SJSA1 (cell line): ENCODE data around the gene STX17. TPM values are rescaled to one million over a fixed set of nuclear protein-coding genes. Genes with fewer than 3 reads are reported as not detected.
A peak's percentile ranks its signal among the peaks of the same experiment; 100 is the strongest.
"Not testable (repeated sequence)": the region's sequence is repeated elsewhere in the genome, so short reads cannot be mapped to it uniquely, and the experiment has no call there.

Experiments used
- DNase-seq, 2 experiments: peaks; one replicate each; pipeline ENCODE4 v3.0.0-alpha.2; 2015 to 2020; ENCODE audit warnings: low spot score in 2 of 2, low read depth in 1 of 2
- H3K27ac ChIP-seq: fragments of 250-450 bp; sonication (Bioruptor Pico); 2 replicates; pipeline ENCODE4 v1.5.1; 2020; ENCODE audit warnings: mild to moderate bottlenecking, moderate library complexity
- H3K27me3 ChIP-seq: fragments of 250-450 bp; sonication (Bioruptor Pico); replicated peaks from 2 replicates; pipeline ENCODE4 v1.5.1; 2020; ENCODE audit warnings: mild to moderate bottlenecking, moderate library complexity
- H3K36me3 ChIP-seq: fragments of 250-450 bp; sonication (Bioruptor Pico); 2 replicates; pipeline ENCODE4 v1.5.1; 2020; ENCODE audit warnings: mild to moderate bottlenecking
- H3K4me1 ChIP-seq: fragments of 250-450 bp; sonication (Bioruptor Pico); replicated peaks from 2 replicates; pipeline ENCODE4 v1.6.1; 2021; ENCODE audit warnings: mild to moderate bottlenecking
- H3K4me3 ChIP-seq: fragments of 250-450 bp; sonication (Bioruptor Pico); 2 replicates; pipeline ENCODE4 v1.5.1; 2020; ENCODE audit warnings: mild to moderate bottlenecking
- H3K9me3 ChIP-seq: fragments of 250-450 bp; sonication (Bioruptor Pico); replicated peaks from 2 replicates; pipeline ENCODE4 v1.5.1; 2020; ENCODE audit warnings: mild to moderate bottlenecking
- total RNA-seq: library from RNA; depleted of rRNA; stranded (reverse); fragments of >200 nt; shearing (Covaris generic); gene quantifications from 2 replicates; pipeline ENCODE4 v1.2.3, GENCODE V29; 2014; rRNA removed

The STX17 gene
- 10.9 and 16.1 TPM in 2 replicates for total RNA-seq

DNA sequence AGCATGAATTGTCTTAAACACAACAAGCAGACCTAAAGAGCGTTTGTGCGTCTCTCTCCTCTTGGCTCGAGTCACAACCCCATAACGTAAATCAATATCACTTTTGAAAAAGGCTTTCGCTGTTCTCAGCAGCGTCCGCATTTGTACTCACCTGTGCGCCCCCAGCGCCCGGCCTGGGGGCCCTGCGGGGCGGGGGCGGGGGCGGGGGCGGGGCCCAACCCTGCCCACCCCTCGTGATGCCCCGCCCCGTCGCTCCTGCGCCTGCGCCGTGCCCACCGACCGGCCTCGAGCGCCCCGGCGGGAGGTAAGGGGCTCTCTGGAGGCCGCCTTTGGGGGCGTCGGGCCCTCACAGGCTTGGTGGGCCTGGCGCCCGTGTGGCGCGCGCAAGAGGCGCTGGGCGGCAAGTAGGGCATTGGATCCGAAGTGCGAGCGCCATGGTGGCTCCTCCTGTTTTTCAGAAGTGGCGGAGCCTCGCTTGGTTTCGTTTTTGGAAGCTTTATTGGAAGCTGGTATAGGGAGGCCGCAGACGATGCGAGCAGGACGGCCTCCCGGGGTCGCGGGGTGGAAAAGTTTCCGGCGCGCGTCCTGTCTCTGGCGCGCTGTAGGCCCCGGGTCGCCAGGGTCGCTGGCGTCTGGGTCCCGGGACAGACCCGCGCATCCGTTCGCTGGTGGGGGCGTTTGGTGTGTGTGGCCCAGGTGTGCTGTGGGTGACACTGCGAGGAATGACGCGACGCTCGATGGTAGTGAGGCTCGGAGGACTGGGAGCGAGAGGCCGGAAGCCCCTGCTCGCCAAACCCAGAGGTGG lies at the start of gene STX17:
Gene STX17, plus strand, starts transcription at position 252 of the 805 bp plus-strand sequence. CDS start 8,586 bp downstream, outside the sequence.
- DNase-seq: peak; percentile 66 to 90
- peaks cover 5% of the 10 kb centered on the region for H3K36me3 ChIP-seq
- peaks cover 11% of the 10 kb centered on the region; the same call in 1 of the 2 replicates for H3K4me1 ChIP-seq
- peak within 1 kb of the TSS; percentile 96 for H3K27ac ChIP-seq
- no peaks in the 10 kb centered on the region for H3K9me3 ChIP-seq
- H3K27me3 ChIP-seq: no peaks in the 10 kb centered on the region
- peak within 1 kb of the TSS; percentile 98 for H3K4me3 ChIP-seq

DNA sequence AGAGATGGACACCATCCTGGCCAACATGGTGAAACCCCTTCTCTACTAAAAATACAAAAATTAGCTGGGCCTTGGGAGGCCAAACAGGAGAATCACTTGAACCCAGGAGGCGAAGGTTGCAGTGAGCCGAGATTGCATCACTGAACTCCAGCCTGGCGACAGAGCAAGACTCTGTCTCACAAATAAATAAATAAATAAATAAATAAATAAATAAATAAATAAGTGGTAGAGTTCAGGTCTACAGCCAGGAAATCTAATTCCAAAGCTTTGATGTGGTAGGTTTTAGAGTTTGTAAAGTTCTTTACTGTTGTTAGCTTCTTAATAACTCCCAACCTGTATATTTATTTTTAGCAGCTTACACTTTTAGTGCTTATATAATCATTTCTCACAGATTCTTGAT lies 48.9 kb upstream of the STX17 start:
- not testable (repeated sequence) for H3K9me3 ChIP-seq, H3K4me3 ChIP-seq, H3K27me3 ChIP-seq, DNase-seq, H3K27ac ChIP-seq, H3K36me3 ChIP-seq, H3K4me1 ChIP-seq

DNA sequence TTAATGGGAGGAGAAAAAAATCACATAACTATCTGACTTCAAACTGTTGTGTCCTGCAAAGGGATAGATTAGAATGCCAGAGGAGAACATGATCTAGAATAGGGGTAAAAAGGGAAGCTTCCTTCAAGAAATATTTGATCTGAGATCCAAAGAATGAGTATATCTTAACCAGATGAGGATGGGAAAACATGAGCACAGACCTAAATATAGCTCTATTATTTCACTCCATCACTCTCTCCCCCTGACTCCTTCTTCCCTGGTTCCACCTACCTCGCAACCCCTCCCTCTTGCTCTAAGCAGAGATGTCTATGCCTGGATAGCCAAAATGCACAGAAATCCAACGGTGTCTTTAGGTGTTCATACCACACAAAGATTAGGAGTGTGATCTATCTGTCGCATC lies 48.4 kb upstream of the STX17 start:
- Histone ChIP-seq H3K4me3 (no peak overlapping the region), H3K9me3 (no peaks in the 10 kb centered on the region), H3K4me1 (no peaks in the 10 kb centered on the region), H3K27me3 (no peaks in the 10 kb centered on the region), H3K36me3 (no peaks in the 10 kb centered on the region), H3K27ac (no peak overlapping the region)
- no peak for DNase-seq

DNA sequence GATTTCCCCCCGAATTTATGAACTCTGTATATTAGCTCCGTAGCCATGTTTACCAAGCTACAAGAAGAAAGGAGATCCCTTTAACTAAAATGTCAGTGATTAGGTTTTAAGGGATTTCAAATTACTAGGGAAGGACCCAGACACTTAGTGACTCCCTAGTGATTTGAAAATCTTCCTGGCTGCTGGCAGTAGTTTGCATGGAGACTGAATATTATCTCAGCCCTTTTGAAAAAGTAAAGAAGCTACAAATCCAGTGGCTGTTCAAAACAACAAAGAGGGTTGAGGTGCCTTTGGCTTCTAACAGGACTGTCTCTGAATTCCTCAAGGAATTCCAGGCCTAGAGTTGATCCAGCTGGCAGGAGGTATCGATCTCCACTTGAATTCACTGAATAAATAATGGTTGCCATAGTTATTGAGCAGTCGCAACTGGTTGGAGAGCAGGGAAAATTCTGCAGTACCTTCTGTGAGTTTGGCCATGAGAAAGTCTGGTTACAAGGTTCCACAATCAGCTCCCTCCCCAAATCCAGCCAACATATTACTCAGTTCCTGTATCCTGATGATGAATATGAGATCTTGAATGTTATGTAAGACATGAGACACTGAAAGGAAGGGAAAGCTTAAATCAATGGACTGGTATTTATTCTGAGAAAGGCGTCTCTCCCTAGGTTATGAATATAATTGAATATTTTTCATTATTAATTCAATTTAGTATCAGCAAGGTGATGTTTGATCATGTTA lies 47.0 kb upstream of the STX17 start:
- no peak for DNase-seq
- no peaks in the 10 kb centered on the region for H3K4me1 ChIP-seq
- no peak overlapping the region for H3K4me3 ChIP-seq
- no peaks in the 10 kb centered on the region for H3K36me3 ChIP-seq
- H3K27me3 ChIP-seq: no peaks in the 10 kb centered on the region
- H3K27ac ChIP-seq: no peak overlapping the region
- H3K9me3 ChIP-seq: no peaks in the 10 kb centered on the region

DNA sequence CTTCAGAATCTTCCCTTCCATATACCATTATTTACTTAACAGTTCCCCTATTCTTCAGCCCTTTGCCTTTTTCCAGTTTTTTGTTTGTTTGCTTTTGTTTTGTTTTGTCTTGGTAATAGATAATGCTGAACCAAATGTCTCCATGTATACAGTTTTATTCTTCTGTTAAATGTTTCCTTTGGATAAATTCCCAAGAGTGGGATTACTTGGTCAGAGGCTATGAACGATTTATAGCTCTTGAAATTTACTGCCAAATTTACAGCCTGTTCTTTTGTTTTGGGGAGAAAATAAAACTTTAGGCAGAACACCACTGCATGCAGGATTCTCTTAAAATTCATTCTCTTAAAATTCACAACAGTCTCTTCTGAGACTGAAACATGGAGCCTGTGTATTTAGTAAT lies 46.2 kb upstream of the STX17 start:
- no peaks in the 10 kb centered on the region for H3K9me3 ChIP-seq
- no peaks in the 10 kb centered on the region for H3K27me3 ChIP-seq
- no peak overlapping the region for H3K27ac ChIP-seq
- H3K4me1 ChIP-seq: no peaks in the 10 kb centered on the region
- no peak overlapping the region for H3K4me3 ChIP-seq
- no peak for DNase-seq
- no peaks in the 10 kb centered on the region for H3K36me3 ChIP-seq

DNA sequence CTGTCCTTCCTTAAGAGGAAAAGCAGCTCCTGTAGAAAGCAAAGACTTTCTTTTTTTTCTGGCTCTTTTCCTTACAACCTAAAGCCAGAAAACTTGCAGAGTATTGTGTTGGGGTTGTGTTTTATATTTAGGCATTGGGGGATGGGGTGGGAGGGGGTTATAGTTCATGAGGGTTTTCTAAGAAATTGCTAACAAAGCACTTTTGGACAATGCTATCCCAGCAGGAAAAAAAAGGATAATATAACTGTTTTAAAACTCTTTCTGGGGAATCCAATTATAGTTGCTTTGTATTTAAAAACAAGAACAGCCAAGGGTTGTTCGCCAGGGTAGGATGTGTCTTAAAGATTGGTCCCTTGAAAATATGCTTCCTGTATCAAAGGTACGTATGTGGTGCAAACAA lies 42.5 kb upstream of the STX17 start:
- H3K27me3 ChIP-seq: no peaks in the 10 kb centered on the region
- H3K27ac ChIP-seq: no peak overlapping the region
- DNase-seq: no peak
- no peaks in the 10 kb centered on the region for H3K9me3 ChIP-seq
- H3K4me1 ChIP-seq: peaks cover 19% of the 10 kb centered on the region
- no peaks in the 10 kb centered on the region for H3K36me3 ChIP-seq
- H3K4me3 ChIP-seq: no peak overlapping the region

DNA sequence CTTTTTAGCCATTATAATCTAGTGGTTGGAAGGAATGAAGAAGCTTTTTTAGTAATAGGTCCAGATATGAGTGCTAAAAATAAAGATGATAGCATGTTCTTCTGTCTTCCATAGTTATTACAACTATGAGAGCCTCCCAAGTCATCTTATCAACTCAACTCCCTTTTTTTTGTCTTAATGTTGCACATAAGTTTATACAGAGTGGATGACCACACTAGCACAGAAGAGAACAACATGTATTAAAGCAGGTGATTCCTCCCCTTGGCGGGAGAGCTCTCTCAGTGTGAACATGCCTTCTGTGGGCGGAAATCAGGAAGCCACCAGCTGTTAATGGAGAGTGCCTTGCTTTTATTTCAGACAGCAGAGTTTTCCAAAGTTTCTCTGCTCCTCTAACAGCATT lies 40.1 kb upstream of the STX17 start:
- H3K27ac ChIP-seq: no peak overlapping the region
- no peak for DNase-seq
- no peaks in the 10 kb centered on the region for H3K27me3 ChIP-seq
- no peak overlapping the region for H3K4me3 ChIP-seq
- no peaks in the 10 kb centered on the region for H3K9me3 ChIP-seq
- no peaks in the 10 kb centered on the region for H3K36me3 ChIP-seq
- peaks cover 35% of the 10 kb centered on the region for H3K4me1 ChIP-seq

DNA sequence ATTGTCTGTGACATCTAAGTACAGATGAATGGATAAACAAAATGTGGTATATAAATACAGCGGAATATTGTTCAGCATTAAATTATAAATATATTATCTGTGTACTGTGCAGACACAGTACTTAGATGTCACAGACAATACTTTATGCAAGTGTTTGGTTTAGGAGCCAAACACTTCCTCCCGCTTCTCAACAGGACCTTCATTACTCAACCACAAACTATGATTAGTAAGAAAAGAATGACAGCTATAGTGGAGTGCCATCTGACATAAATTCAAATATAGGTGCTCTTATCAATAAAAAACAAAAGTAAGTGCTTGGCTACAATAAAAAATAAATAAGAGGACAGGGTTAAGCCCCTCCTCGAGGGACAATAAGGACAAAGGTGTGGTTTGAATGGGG lies 38.9 kb upstream of the STX17 start:
- H3K4me3 ChIP-seq: no peak overlapping the region
- H3K27me3 ChIP-seq: no peaks in the 10 kb centered on the region
- H3K36me3 ChIP-seq: no peaks in the 10 kb centered on the region
- no peak overlapping the region for H3K27ac ChIP-seq
- DNase-seq: peak in 1 of 2 experiments; percentile 3
- H3K4me1 ChIP-seq: peaks cover 35% of the 10 kb centered on the region
- no peaks in the 10 kb centered on the region for H3K9me3 ChIP-seq

DNA sequence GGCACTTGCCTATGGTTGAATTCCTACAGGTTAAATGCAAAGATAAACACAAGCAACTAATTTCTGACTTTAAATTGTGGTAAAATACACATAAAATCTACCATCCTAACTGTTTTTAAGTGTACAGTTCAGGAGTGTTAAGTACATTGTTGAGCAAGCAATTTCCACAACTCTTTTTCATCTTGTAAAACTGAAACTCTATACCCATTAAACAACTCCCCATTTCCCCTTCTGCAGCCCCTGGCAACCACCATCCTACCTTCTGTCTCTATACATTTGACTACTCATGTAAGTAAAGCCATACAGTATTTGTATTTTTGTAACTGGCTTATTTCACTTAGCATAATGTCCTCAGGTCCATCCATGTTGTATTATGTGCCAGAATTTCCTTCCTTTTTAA lies 38.5 kb upstream of the STX17 start:
- Histone ChIP-seq H3K36me3 (no peaks in the 10 kb centered on the region), H3K4me3 (no peak overlapping the region), H3K9me3 (no peaks in the 10 kb centered on the region), H3K4me1 (peaks cover 37% of the 10 kb centered on the region), H3K27ac (no peak overlapping the region), H3K27me3 (no peaks in the 10 kb centered on the region)
- DNase-seq: no peak

DNA sequence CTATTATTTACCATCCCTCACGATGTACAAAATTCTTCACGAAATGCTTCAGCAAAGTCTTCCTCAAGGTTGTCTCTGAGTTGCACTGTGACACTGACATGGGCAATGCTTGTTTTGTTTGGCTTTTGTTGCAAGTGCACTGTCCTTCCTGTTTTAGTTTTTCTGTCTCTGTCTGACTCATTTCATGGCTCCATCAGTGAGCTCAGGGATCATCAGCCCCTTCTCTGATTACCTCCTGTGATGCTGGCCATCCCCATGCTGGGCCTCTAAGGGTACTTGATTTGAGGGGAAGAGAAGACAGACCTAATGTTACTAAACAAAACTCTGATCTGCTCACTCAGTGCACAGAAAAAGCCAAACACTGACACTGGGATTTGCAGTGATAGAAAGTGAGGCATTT lies 37.6 kb upstream of the STX17 start:
- Histone ChIP-seq H3K9me3 (no peaks in the 10 kb centered on the region), H3K27ac (no peak overlapping the region), H3K4me3 (no peak overlapping the region), H3K36me3 (no peaks in the 10 kb centered on the region), H3K27me3 (no peaks in the 10 kb centered on the region), H3K4me1 (peaks cover 46% of the 10 kb centered on the region)
- DNase-seq: peak in 1 of 2 experiments; percentile 9

DNA sequence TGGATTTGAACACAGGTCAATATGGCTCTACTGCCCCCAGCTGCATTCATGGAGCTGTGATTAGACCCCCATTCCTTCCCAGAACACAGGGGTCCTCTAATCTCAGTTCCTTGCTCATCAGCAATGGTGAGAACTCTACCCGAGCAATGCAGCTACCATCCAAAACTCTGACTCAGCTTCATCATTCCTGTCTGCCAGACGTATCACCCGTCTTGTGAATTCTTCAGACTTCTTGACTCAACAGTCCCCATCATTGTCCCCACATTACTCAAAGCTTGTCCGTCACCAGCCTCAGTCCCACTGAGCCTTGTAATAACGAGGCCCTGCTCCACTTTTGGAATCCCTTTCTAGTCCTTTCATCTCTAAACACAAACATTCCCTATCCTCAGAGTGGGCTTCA lies 36.3 kb upstream of the STX17 start:
- Histone ChIP-seq H3K4me3 (no peak overlapping the region), H3K4me1 (peaks cover 51% of the 10 kb centered on the region), H3K9me3 (no peaks in the 10 kb centered on the region), H3K27me3 (no peaks in the 10 kb centered on the region), H3K36me3 (no peaks in the 10 kb centered on the region), H3K27ac (no peak overlapping the region)
- DNase-seq: peak; percentile 28 to 44

DNA sequence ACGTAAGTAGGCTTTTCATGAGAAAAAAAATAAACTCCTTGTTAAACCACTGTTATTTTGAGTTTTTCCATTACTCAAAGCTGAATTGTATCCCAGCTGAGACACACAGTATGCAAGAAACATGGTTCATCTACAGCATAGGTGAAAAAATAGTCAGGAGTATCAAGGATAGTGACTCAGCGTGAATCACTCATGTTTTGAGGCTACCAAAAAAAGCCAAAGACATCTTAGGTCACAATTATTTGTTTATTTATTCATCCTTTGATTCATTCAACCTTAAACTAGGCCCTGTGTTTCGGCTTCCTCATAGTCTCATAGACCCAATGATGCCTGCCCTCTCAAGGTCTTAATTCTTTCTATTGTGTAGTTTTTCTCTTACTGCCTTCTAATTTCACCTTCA lies 32.9 kb upstream of the STX17 start:
- no peaks in the 10 kb centered on the region for H3K36me3 ChIP-seq
- H3K4me3 ChIP-seq: no peak overlapping the region
- H3K4me1 ChIP-seq: peaks cover 40% of the 10 kb centered on the region
- H3K27ac ChIP-seq: peak overlapping the region; percentile 8; the same call in 1 of the 2 replicates
- peak; percentile 45 to 73 for DNase-seq
- no peaks in the 10 kb centered on the region for H3K9me3 ChIP-seq
- no peaks in the 10 kb centered on the region for H3K27me3 ChIP-seq

DNA sequence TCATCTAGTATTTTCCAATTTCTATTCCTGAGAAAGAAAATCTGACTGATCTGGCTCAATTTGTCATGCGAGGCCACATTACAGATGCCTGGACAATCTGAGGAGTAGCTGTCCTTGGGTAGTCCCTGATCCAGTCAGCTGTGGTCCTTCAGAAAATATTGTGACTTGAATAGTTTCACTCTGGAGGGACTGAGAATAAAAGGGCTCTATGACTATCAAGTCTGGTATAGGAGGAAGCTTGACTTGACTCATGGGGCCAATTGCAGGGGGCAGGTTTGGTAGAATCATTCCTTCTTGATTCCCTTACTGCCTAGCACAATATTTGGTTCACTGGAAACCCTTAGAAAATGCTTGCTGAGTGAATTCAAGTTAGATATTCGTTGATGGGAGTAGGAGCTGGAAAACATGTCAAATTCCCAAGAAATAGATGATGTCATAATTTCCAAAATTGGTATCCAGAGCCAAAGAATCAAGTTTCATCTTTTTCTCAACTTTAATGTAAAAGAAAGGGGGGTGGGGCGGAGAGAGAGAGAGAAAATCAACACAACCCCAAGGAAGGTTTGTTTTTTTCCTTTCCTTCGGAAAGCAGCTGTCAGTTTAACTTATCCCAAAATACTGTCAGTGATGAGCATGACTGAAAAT lies 32.4 kb upstream of the STX17 start:
- Histone ChIP-seq H3K9me3 (no peaks in the 10 kb centered on the region), H3K27me3 (no peaks in the 10 kb centered on the region), H3K4me3 (no peak overlapping the region), H3K4me1 (peaks cover 40% of the 10 kb centered on the region), H3K27ac (no peak overlapping the region), H3K36me3 (no peaks in the 10 kb centered on the region)
- no peak for DNase-seq

DNA sequence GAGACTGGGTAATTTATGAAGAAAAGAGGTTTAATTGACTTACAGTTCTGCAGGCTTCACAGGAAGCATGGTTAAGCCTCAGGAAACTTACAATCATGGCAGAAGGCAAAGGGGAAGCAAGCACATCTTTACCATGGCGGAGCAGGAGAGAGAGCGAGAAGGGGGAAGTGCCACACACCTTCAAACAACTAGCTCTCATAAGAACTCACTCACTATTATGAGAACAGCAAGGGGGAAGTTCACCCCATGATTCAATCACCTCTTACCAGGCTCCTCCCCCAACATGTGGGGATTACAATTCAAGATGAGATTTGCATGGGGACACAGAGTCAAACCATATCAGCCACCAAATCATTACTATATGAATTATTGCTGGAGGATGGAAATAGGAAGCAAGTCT lies 30.3 kb upstream of the STX17 start:
- no peak for DNase-seq
- no peak overlapping the region for H3K27ac ChIP-seq
- no peaks in the 10 kb centered on the region for H3K36me3 ChIP-seq
- H3K27me3 ChIP-seq: no peaks in the 10 kb centered on the region
- peaks cover 31% of the 10 kb centered on the region for H3K4me1 ChIP-seq
- H3K4me3 ChIP-seq: no peak overlapping the region
- H3K9me3 ChIP-seq: no peaks in the 10 kb centered on the region
